HepG2 (cell line): ENCODE data around the gene NPAS2. TPM values are rescaled to one million over a fixed set of nuclear protein-coding genes. Genes with fewer than 3 reads are reported as not detected.

Source experiments
- ATAC-seq: fragments of 200-7000 bp; cut with Tn5 transposase; 3 replicates; pipeline ENCODE4 v1.9.1; 2020; ENCODE audit warnings: mild to moderate bottlenecking, moderate library complexity
- BruUV-seq: library from RNA; stranded (reverse); fragments of 400-500 nt; replicated peaks from 2 replicates; lab custom pipeline; 2021; lab: Mats Ljungman, UMichigan
- CTCF ChIA-PET: fragments of 300-600 bp; formaldehyde crosslinking; extraction: SDS; loops from one replicate; lab custom pipeline; 2021; ENCODE audit warnings: low total read pairs, inconsistent platforms, low intra/inter-chr PET ratio; lab: Yijun Ruan, JAX
- POLR2A ChIA-PET: fragments of 350-600 bp; sonication (Branson Sonifier 250); formaldehyde crosslinking; loops from one replicate; lab custom pipeline; 2020; ENCODE audit warnings: antibody characterized with exemption, inconsistent platforms; lab: Yijun Ruan, JAX
- DNase-seq: peaks from one replicate; pipeline ENCODE4 v3.0.0-alpha.2; 2015; ENCODE audit warnings: low spot score
- FAIRE-seq: peaks from 3 replicates; lab custom pipeline; 2011; peaks lifted over from hg19 to GRCh38; lab: Jason Lieb, UNC
- H2AFZ ChIP-seq: one replicate; pipeline ENCODE4 v1.6.1; 2011; ENCODE audit warnings: low read length, inconsistent platforms
- H3K27ac ChIP-seq: fragments of 300-600 bp; 3 replicates; pipeline ENCODE4 v1.8.0; 2011; ENCODE audit warnings: mixed run types, mild to moderate bottlenecking, mixed read lengths, low read length, inconsistent platforms; ENCODE audit not compliant: insufficient read depth; ENCODE audit errors: extremely low read length
- H3K27me3 ChIP-seq, 2 experiments: fragments of 200-600 bp in 1 of 2; 2 replicates in 1 of 2; 3 replicates in 1 of 2; pipeline versions ENCODE4 v1.6.0 to v1.8.0; 2011; ENCODE audit warnings: low read length in 2 of 2, mild to moderate bottlenecking in 2 of 2, moderate library complexity in 2 of 2, inconsistent platforms in 1 of 2; ENCODE audit not compliant: insufficient read depth in 2 of 2, control insufficient read depth in 1 of 2
- H3K36me3 ChIP-seq, 2 experiments: fragments of 200-600 bp in 1 of 2; replicated peaks in 1 of 2; 2 replicates in 1 of 2; 3 replicates in 1 of 2; pipeline versions ENCODE4 v1.5.1 to v1.8.0; 2011; ENCODE audit warnings: low read length in 2 of 2, inconsistent platforms in 1 of 2; ENCODE audit not compliant: insufficient read depth in 2 of 2, control insufficient read depth in 1 of 2
- H3K4me1 ChIP-seq: 2 replicates; pipeline ENCODE4 v1.5.1; 2012; ENCODE audit warnings: low read length, inconsistent platforms; ENCODE audit not compliant: insufficient read depth
- H3K4me2 ChIP-seq: 2 replicates; pipeline ENCODE4 v1.6.0; 2011; ENCODE audit warnings: low read depth, low read length, inconsistent platforms
- H3K4me3 ChIP-seq, 3 experiments: fragments of 200-600 bp in 1 of 3; sonication (generic), shearing (Covaris generic) in 1 of 3; replicated peaks in 1 of 3; 2 replicates each; pipeline ENCODE4 v1.5.1; 2011 to 2016; ENCODE audit warnings: low read length in 3 of 3, inconsistent platforms in 2 of 3, low read depth in 2 of 3, mild to moderate bottlenecking in 2 of 3, control low read depth in 1 of 3, mixed read lengths in 1 of 3; ENCODE audit not compliant: insufficient read depth in 1 of 3
- H3K79me2 ChIP-seq: one replicate; pipeline ENCODE4 v1.6.1; 2011; ENCODE audit warnings: low read length, inconsistent platforms; ENCODE audit not compliant: insufficient read depth
- H3K9ac ChIP-seq: 2 replicates; pipeline ENCODE4 v1.6.0; 2011; ENCODE audit warnings: mild to moderate bottlenecking, low read depth, low read length, inconsistent platforms; ENCODE audit not compliant: insufficient read depth
- H3K9me3 ChIP-seq: 2 replicates; pipeline ENCODE4 v1.5.1; 2012; ENCODE audit warnings: mild to moderate bottlenecking, low read length
- H4K20me1 ChIP-seq: 2 replicates; pipeline ENCODE4 v1.6.0; 2011; ENCODE audit warnings: inconsistent platforms, mild to moderate bottlenecking, low read length, moderate library complexity; ENCODE audit not compliant: insufficient read depth
- FIP1L1 ChIP-seq: fragments of 200-400 bp; formaldehyde crosslinking; IDR thresholded peaks from 2 replicates; pipeline ENCODE4 v1.6.1; 2018; ENCODE audit warnings: low read depth, mild to moderate bottlenecking, low read length, moderate library complexity, borderline replicate concordance; ENCODE audit not compliant: insufficient read depth
- FOXK2 ChIP-seq: fragments of 450-650 bp; IDR thresholded peaks from 2 replicates; pipeline ENCODE4 v1.6.1; 2016
- HNRNPLL ChIP-seq: fragments of 200-400 bp; formaldehyde crosslinking; IDR thresholded peaks from 2 replicates; pipeline ENCODE4 v1.6.1; 2017; ENCODE audit warnings: mild to moderate bottlenecking, low read depth, low read length; ENCODE audit not compliant: poor library complexity, severe bottlenecking
- NAIF1 ChIP-seq: sonication (generic); formaldehyde crosslinking; IDR thresholded peaks from 2 replicates; pipeline ENCODE4 v1.5.0; 2020; ENCODE audit warnings: mild to moderate bottlenecking, missing genetic modification reagents, borderline replicate concordance
- SOX5 ChIP-seq: IDR thresholded peaks from 2 replicates; pipeline ENCODE4 v1.6.1; 2016; ENCODE audit warnings: borderline replicate concordance
- STAT5B ChIP-seq: sonication (generic); formaldehyde crosslinking; IDR thresholded peaks from 2 replicates; pipeline ENCODE4 v1.4.0; 2020; ENCODE audit warnings: missing genetic modification reagents
- TOE1 ChIP-seq: sonication (generic); formaldehyde crosslinking; IDR thresholded peaks from 2 replicates; pipeline ENCODE4 v1.4.0; 2020; ENCODE audit warnings: mild to moderate bottlenecking, missing genetic modification reagents
- TP53 ChIP-seq: sonication (generic); formaldehyde crosslinking; conservative IDR thresholded peaks from 2 replicates; pipeline ENCODE4 v1.4.0; 2020; ENCODE audit warnings: missing genetic modification reagents
- ZNF160 ChIP-seq: sonication (generic); formaldehyde crosslinking; IDR thresholded peaks from 2 replicates; pipeline ENCODE4 v1.8.0; 2022; ENCODE audit warnings: mild to moderate bottlenecking, inconsistent platforms, missing genetic modification reagents
- ZNF569 ChIP-seq: sonication (generic); formaldehyde crosslinking; IDR thresholded peaks from 2 replicates; pipeline ENCODE4 v1.5.0; 2020; ENCODE audit warnings: mild to moderate bottlenecking, missing genetic modification reagents, moderate library complexity, borderline replicate concordance
- ZNF672 ChIP-seq: sonication (generic); formaldehyde crosslinking; IDR thresholded peaks from 2 replicates; pipeline ENCODE4 v1.8.1; 2022; ENCODE audit warnings: missing genetic modification reagents
- WGBS: methylation state at CpG from one replicate; pipeline ENCODE4 v1.1.6; 2017; ENCODE audit warnings: low lambda C conversion rate; 5-methylcytosine and 5-hydroxymethylcytosine counted together
- in situ Hi-C: cut with HindIII; loops from 2 replicates; pipeline ENCODE4 v1.10.0; 2017; ENCODE audit warnings: low pct_unique_long_range_greater_than_20kb; ENCODE audit not compliant: extremely low pct_ligation_motif_present
- intact Hi-C: fragments of 100-400 bp; cut with micrococcal nuclease; formaldehyde crosslinking; loops from one replicate; pipeline ENCODE4 v1.10.0; 2022; ENCODE audit not compliant: unreplicated experiment
- polyA plus RNA-seq, 8 experiments: library from polyadenylated mRNA; depleted of rRNA in 3 of 8; stranded (reverse) in 7 of 8; unstranded in 1 of 8; fragments of >200 nt; fragmentation: Illumina TruSeq in 4 of 8; extraction: Trizol in 4 of 8; gene quantifications; 2 replicates each; pipeline versions ENCODE4 v1.2.1 to v1.2.3, GENCODE V29; 2011 to 2016; ENCODE audit warnings: low read depth in 4 of 8, missing spikeins in 1 of 8, mixed read lengths in 1 of 8; ENCODE audit not compliant: insufficient read depth in 1 of 8
- total RNA-seq, 5 experiments: library from RNA; depleted of rRNA; stranded (reverse); fragments of >200 nt; fragmentation: Illumina TruSeq; extraction: Trizol; gene quantifications; 2 replicates each; pipeline ENCODE4 v1.2.3, GENCODE V29; 2016; ENCODE audit warnings: low read depth in 1 of 5

NPAS2 gene
- total and polyA plus RNA-seq, 2 of the 13 experiments (the other 11 are each of a cell fraction or from before 2014, with no cell fraction given) = 14.8 to 37.5 TPM

DNA sequence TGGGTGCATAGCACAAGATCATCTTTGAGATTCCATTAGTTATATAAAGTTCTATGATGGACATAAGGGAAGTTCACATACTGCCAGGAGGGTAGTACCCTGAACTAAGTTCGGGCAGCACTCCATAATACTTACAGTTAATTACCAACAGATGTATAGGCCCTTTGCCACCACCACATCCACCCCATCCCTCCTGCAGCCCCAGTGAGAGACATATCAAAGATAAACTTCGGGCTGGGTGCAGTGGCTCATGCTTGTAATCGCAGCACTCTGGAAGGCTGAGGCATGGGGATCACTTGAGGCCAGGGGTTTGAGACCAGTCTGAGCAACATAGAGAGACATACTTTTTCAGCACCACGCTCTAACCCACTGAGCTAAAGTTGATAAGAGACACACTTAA is 46.4 kb upstream of the NPAS2 start:
- FAIRE-seq (no peak), DNase-seq (no peak), ATAC-seq (no peak)
- no peaks in the 10 kb centered on the region for H3K79me2 ChIP-seq
- no peak overlapping the region for H2AFZ ChIP-seq
- intact Hi-C loops (no loop called here), in situ Hi-C loops (no loop called here)
- no peak overlapping the region for H3K9ac ChIP-seq
- BruUV-seq = no TSS peak
- H3K27me3 ChIP-seq = no peaks in the 10 kb centered on the region
- no peaks in the 10 kb centered on the region for H3K36me3 ChIP-seq
- H3K4me2 ChIP-seq = no peak overlapping the region
- no peak overlapping the region for H3K27ac ChIP-seq
- H3K9me3 ChIP-seq = no peaks in the 10 kb centered on the region
- H4K20me1 ChIP-seq = no peaks in the 10 kb centered on the region
- ChIA-PET CTCF (no interaction called here), POLR2A (no interaction called here)
- no peak for TF ChIP-seq FOXK2
- TF ChIP-seq TP53 (CRISPR knock-in tag) = no peak
- TF ChIP-seq SOX5 (CRISPR knock-in tag) = no peak
- TF ChIP-seq STAT5B = no peak
- no peak for TF ChIP-seq ZNF160 (CRISPR knock-in tag)
- TF ChIP-seq HNRNPLL = no peak
- no peak for TF ChIP-seq ZNF569 (CRISPR knock-in tag)
- no peak for TF ChIP-seq NAIF1 (CRISPR knock-in tag)
- no peak for TF ChIP-seq FIP1L1
- H3K4me1 ChIP-seq = peaks cover 35% of the 10 kb centered on the region
- 86% methylated on average over 4 of the region's 4 CpGs for WGBS
- no peak overlapping the region for H3K4me3 ChIP-seq

DNA sequence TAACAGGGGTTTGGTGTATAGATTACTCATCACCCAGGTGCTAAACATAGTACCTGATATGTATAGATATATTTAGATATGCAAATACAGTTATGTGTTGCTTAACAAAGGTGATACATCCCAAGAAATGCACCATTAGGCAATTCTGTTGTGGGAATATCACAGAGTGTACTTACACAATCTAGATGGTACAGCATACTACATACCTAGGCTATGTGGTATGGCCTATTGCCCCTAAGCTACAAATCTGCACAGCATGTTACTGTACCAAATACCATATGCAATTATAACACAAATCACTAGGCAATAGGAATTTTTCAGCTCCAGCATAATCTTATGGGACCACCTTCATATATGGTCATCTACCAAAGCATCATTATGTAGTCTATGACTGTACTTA is 43.5 kb upstream of the NPAS2 start:
- no TSS peak for BruUV-seq
- TF ChIP-seq ZNF672 (CRISPR knock-in tag) (0 out of 2 replicates have a peak, but pooled peaks have one; percentile 52), TOE1 (CRISPR knock-in tag) (no peak)
- Histone ChIP-seq H3K9me3 (no peaks in the 10 kb centered on the region), H3K4me1 (peaks cover 48% of the 10 kb centered on the region), H3K36me3 (no peaks in the 10 kb centered on the region), H3K27me3 (no peaks in the 10 kb centered on the region), H4K20me1 (no peaks in the 10 kb centered on the region), H3K79me2 (no peaks in the 10 kb centered on the region), H3K4me3 (no peak overlapping the region), H3K9ac (no peak overlapping the region), H2AFZ (no peak overlapping the region), H3K27ac (no peak overlapping the region), H3K4me2 (no peak overlapping the region)
- no peak for ATAC-seq
- in situ Hi-C loops (no loop called here), intact Hi-C loops (no loop called here)
- no peak for DNase-seq
- CTCF ChIA-PET = no interaction called here
- no peak for FAIRE-seq
- POLR2A ChIA-PET = no interaction called here
